A549 (cell line): Measurements from ENCODE around the gene CETN3. TPM values are rescaled to one million over a fixed set of nuclear protein-coding genes. Genes with fewer than 3 reads are reported as not detected.

Experiments used
- ATAC-seq, 2 experiments: fragments of 200-7000 bp in 1 of 2; fragments of >200 bp in 1 of 2; cut with Nextera tagmentation in 1 of 2; cut with Tn5 transposase in 1 of 2; 3 replicates each; pipeline versions ENCODE4 v1.8.0 to v1.9.1; 2018 to 2020; ENCODE audit warnings: mild to moderate bottlenecking in 1 of 2, moderate library complexity in 1 of 2
- CTCF ChIA-PET: fragments of 300-600 bp; sonication (Branson Sonifier 250); formaldehyde crosslinking; extraction: SDS; loops from one replicate; lab custom pipeline; 2021; ENCODE audit warnings: antibody characterized with exemption, inconsistent platforms; lab: Yijun Ruan, JAX
- POLR2A ChIA-PET: fragments of 350-600 bp; formaldehyde crosslinking; extraction: SDS; loops from one replicate; lab custom pipeline; 2021; ENCODE audit warnings: antibody characterized with exemption, inconsistent platforms; lab: Yijun Ruan, JAX
- DNase-seq, 2 experiments: peaks; one replicate each; pipeline versions ENCODE4 v3.0.0 to v3.0.0-alpha.2; 2011 to 2016; ENCODE audit warnings: low read depth in 1 of 2, low spot score in 1 of 2
- FAIRE-seq: peaks from 2 replicates; lab custom pipeline; 2011; peaks lifted over from hg19 to GRCh38; lab: Jason Lieb, UNC
- H3K27ac ChIP-seq, 2 experiments: fragments of >200 bp; sonication (Bioruptor Twin); formaldehyde crosslinking; 3 replicates each; pipeline ENCODE4 v1.5.1; 2016 to 2017
- H3K4me1 ChIP-seq: fragments of >200 bp; sonication (Bioruptor Twin); formaldehyde crosslinking; 3 replicates; pipeline ENCODE4 v1.6.1; 2016
- H3K4me2 ChIP-seq: fragments of >200 bp; sonication (Bioruptor Twin); formaldehyde crosslinking; 3 replicates; pipeline ENCODE4 v1.6.1; 2016
- H3K4me3 ChIP-seq: fragments of >200 bp; sonication (Bioruptor Twin); formaldehyde crosslinking; 3 replicates; pipeline ENCODE4 v1.5.1; 2016
- H3K9me3 ChIP-seq: fragments of >200 bp; sonication (Bioruptor Twin); formaldehyde crosslinking; 3 replicates; pipeline ENCODE4 v1.6.1; 2016
- BHLHE40 ChIP-seq: IDR thresholded peaks from 2 replicates; pipeline ENCODE4 v1.6.1; 2012; ENCODE audit warnings: low read depth, low read length, inconsistent platforms
- CBX2 ChIP-seq: fragments of 200-600 bp; sonication (generic); IDR thresholded peaks from 2 replicates; pipeline ENCODE4 v1.6.1; 2016; ENCODE audit warnings: low read depth, mild to moderate bottlenecking, borderline replicate concordance
- CEBPB ChIP-seq, 2 experiments: fragments of >200 bp in 1 of 2; sonication (Bioruptor Twin) in 1 of 2; formaldehyde crosslinking in 1 of 2; IDR thresholded peaks; 2 replicates each; pipeline ENCODE4 v1.6.1; 2012 to 2016
- E2F6 ChIP-seq: IDR thresholded peaks from 2 replicates; pipeline ENCODE4 v1.6.1; 2012; ENCODE audit warnings: low read depth, borderline replicate concordance
- FOSL2 ChIP-seq, 2 experiments: fragments of 450-650 bp in 1 of 2; fragments of >200 bp in 1 of 2; sonication (Bioruptor Twin) in 1 of 2; formaldehyde crosslinking; IDR thresholded peaks; 2 replicates each; pipeline versions ENCODE4 v1.5.0 to v1.6.1; 2016 to 2020; ENCODE audit warnings: mild to moderate bottlenecking in 1 of 2, moderate library complexity in 1 of 2
- HDAC2 ChIP-seq: fragments of 200-600 bp; sonication (generic); IDR thresholded peaks from 2 replicates; pipeline ENCODE4 v1.6.1; 2016
- HOXB13 ChIP-seq: fragments of 250-450 bp; sonication (Bioruptor Pico); IDR thresholded peaks from 2 replicates; pipeline ENCODE4 v1.5.0; 2020; ENCODE audit warnings: low read depth, mild to moderate bottlenecking, moderate library complexity
- HOXB5 ChIP-seq: fragments of 250-450 bp; sonication (Bioruptor Pico); IDR thresholded peaks from 2 replicates; pipeline ENCODE4 v1.5.0; 2020; ENCODE audit warnings: mild to moderate bottlenecking, moderate library complexity
- JUN ChIP-seq, 2 experiments: fragments of >200 bp; sonication (Bioruptor Twin); formaldehyde crosslinking; IDR thresholded peaks; 2 replicates in 1 of 2; 3 replicates in 1 of 2; pipeline ENCODE4 v1.6.1; 2016 to 2017
- JUNB ChIP-seq: fragments of >200 bp; sonication (Bioruptor Twin); formaldehyde crosslinking; IDR thresholded peaks from 2 replicates; pipeline ENCODE4 v1.6.1; 2016
- KDM1A ChIP-seq: fragments of 200-600 bp; sonication (generic); IDR thresholded peaks from 2 replicates; pipeline ENCODE4 v1.6.1; 2016; ENCODE audit warnings: low read depth, mild to moderate bottlenecking
- PBX3 ChIP-seq: IDR thresholded peaks from 2 replicates; pipeline ENCODE4 v1.6.1; 2012
- PHF8 ChIP-seq: fragments of 200-600 bp; sonication (generic); IDR thresholded peaks from 2 replicates; pipeline ENCODE4 v1.6.1; 2016; ENCODE audit warnings: low read depth, mild to moderate bottlenecking, antibody characterized with exemption, moderate library complexity, borderline replicate concordance
- POLR2A ChIP-seq: IDR thresholded peaks from 2 replicates; pipeline ENCODE4 v1.6.1; 2012; ENCODE audit warnings: mild to moderate bottlenecking, low read length
- POLR2AphosphoS2 ChIP-seq: conservative IDR thresholded peaks from 2 replicates; pipeline ENCODE4 v1.6.1; 2012; ENCODE audit warnings: low read length, improper control_type of control experiment, inconsistent platforms
- REST ChIP-seq: fragments of 200-600 bp; sonication (generic); IDR thresholded peaks from 2 replicates; pipeline ENCODE4 v1.6.1; 2016; ENCODE audit warnings: antibody characterized with exemption, mild to moderate bottlenecking, moderate library complexity
- TFCP2L1 ChIP-seq: fragments of 250-450 bp; sonication (Bioruptor Pico); IDR thresholded peaks from 2 replicates; pipeline ENCODE4 v1.5.0; 2021; ENCODE audit warnings: mild to moderate bottlenecking
- WGBS: methylation state at CpG from one replicate; pipeline ENCODE4 v1.1.6; 2017; ENCODE audit errors: missing lambda C conversion rate; 5-methylcytosine and 5-hydroxymethylcytosine counted together
- polyA plus RNA-seq, 4 experiments: library from polyadenylated mRNA; depleted of rRNA in 3 of 4; stranded (reverse); fragments of >200 nt; fragmentation: RNase III in 1 of 4; extraction: RNeasy Plus Mini Kit Qiagen cat#74134 plus additional on column Dnase treatment in 1 of 4; gene quantifications; 2 replicates in 3 of 4; 3 replicates in 1 of 4; pipeline ENCODE4 v1.2.3, GENCODE V29; 2011 to 2017
- TF ChIP-seq, protein P1 (sequence below): fragments of >200 bp; sonication (Bioruptor Twin); formaldehyde crosslinking; IDR thresholded peaks from 3 replicates; pipeline ENCODE4 v1.6.1; 2016

The CETN3 gene
- polyA plus RNA-seq, 2 of the 4 experiments (the other 2 are of a cell fraction): 49.9 to 50.8 TPM

DNA sequence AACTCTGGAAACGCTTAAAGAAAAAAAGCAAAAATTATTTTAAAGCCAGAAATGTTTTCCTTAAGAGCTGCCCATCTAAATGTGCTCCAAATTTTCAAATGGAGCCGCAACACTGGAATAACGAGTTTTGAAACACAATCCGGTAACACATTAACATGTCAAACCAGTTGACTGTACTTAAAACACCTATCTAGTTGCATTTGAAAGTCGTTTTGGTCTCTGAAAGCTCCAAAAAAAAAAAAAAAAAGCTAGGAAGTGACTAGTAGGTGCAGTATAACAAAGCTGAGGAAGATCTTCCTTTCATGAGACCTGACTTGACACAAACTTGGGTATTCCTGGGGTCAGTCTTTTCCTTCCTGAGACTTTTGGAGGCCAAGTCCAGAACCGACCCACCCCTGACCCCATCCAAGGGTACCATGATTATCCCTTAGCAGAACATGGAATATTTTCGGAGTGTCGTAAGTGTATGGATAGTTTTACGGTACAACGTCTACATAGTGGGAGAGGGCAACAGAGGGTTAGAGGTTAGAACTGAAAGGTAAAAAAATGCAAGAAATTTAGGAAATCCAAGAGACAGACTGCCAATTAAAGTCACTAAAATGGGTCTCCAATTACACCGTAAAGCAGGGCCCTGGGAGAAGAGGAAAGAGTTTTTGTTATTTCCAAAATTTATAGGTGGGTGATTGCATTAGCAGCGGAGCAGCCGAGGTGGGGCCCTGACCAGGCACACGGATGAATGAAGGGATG lies 812 bp downstream of the CETN3 start:
- ChIA-PET CTCF (no interaction called here), POLR2A (interaction anchor here (0.7 to 4.1 kb wide), 5 partner anchors 8 to 120 kb away, joined by 3 to 46 read pairs (median 7); partner anchors contain the start of genes LYSMD3, MBLAC2 and POLR3G)
- FAIRE-seq (no peak), ATAC-seq (peak in 1 of 2 experiments; percentile 13; a peak in 3 of 6 replicates), DNase-seq (no peak)
- H3K4me3 ChIP-seq: peak overlapping the region; percentile 89
- TF ChIP-seq JUN (IDR thresholded peaks at IDR 0.05) (peak in 1 of 2 experiments; percentile 19; a peak in 1 of 5 replicates), TFCP2L1 (0 out of 2 replicates have a peak, but pooled peaks have one; percentile 20), CEBPB (IDR thresholded peaks at IDR 0.05) (no peak), POLR2A (peak; percentile 54; the same call in 1 of the 2 replicates), HOXB5 (CRISPR knock-in tag) (no peak), PHF8 (peak; percentile 45; the same call in 1 of the 2 replicates)
- TF ChIP-seq, protein P1, sequence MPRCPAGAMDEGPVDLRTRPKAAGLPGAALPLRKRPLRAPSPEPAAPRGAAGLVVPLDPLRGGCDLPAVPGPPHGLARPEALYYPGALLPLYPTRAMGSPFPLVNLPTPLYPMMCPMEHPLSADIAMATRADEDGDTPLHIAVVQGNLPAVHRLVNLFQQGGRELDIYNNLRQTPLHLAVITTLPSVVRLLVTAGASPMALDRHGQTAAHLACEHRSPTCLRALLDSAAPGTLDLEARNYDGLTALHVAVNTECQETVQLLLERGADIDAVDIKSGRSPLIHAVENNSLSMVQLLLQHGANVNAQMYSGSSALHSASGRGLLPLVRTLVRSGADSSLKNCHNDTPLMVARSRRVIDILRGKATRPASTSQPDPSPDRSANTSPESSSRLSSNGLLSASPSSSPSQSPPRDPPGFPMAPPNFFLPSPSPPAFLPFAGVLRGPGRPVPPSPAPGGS: 0 out of 3 replicates have a peak, but pooled peaks have one; percentile 24
- H3K4me2 ChIP-seq: peak overlapping the region; percentile 80
- H3K27ac ChIP-seq: peak overlapping the region; percentile 93 to 96
- H3K9me3 ChIP-seq: no peaks in the 10 kb centered on the region
- WGBS: 15% methylated on average over 14 of the region's 14 CpGs
- H3K4me1 ChIP-seq: peaks cover 25% of the 10 kb centered on the region; the same call in 2 of the 3 replicates

DNA sequence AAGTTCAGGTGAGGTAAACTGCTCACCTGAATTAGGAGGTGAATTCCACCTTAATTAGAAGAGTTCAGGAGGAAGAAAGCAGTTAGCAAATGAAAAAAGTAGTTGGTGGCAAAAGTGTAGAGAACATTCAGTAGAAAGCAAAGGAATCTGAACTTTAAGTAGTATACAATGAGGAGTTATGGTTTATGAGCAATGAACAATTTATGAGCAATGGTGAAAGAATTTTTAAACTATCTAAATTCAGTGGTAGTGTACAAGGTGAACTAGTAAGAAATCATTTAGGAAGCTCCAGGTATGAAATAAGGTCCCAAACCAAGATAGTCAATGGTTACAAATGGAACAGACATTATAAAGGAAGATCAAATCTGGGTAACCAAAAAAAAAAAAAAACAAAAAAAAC lies 3.1 kb downstream of the CETN3 start:
- FAIRE-seq: no peak
- peaks cover 25% of the 10 kb centered on the region; the same call in 2 of the 3 replicates for H3K4me1 ChIP-seq
- no peak overlapping the region for H3K27ac ChIP-seq
- H3K4me2 ChIP-seq: 0 out of 3 replicates have a peak overlapping the region, but pooled peaks have one; percentile 7
- CTCF ChIA-PET: no interaction called here
- DNase-seq: no peak
- POLR2A ChIA-PET: no interaction called here
- no peaks in the 10 kb centered on the region for H3K9me3 ChIP-seq
- H3K4me3 ChIP-seq: no peak overlapping the region
- TF ChIP-seq POLR2AphosphoS2 (no peak), JUNB (no peak), REST (no peak), E2F6 (no peak), HOXB13 (no peak), FOSL2 (IDR thresholded peaks at IDR 0.05) (no peak), FOSL2 (CRISPR knock-in tag; IDR thresholded peaks at IDR 0.05) (no peak), HDAC2 (no peak), BHLHE40 (no peak), KDM1A (no peak), PBX3 (no peak), CBX2 (no peak)
- no peak for ATAC-seq
